Measurements from ENCODE around the gene DDC.

DNA sequence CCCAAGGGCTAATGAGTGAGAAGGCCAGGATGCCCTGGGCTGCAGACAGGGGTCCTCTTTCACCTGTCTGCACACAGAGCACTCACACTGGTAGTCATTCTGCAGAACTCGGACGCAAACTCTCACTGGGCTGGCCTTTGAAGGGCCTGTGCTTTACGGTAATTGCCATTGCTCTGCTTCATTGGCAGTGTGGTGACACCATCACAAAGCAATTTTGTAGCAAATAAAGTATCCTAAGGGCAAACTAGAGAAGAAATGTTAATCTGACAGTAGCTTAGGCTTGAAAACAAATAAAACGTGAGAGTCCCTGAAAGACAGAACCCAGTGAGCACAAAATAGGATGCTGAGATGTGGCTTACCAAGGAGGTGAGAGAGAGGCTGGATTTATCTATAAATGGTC, 84.4 kb downstream of the DDC start:
- TF ChIP-seq, protein P1, sequence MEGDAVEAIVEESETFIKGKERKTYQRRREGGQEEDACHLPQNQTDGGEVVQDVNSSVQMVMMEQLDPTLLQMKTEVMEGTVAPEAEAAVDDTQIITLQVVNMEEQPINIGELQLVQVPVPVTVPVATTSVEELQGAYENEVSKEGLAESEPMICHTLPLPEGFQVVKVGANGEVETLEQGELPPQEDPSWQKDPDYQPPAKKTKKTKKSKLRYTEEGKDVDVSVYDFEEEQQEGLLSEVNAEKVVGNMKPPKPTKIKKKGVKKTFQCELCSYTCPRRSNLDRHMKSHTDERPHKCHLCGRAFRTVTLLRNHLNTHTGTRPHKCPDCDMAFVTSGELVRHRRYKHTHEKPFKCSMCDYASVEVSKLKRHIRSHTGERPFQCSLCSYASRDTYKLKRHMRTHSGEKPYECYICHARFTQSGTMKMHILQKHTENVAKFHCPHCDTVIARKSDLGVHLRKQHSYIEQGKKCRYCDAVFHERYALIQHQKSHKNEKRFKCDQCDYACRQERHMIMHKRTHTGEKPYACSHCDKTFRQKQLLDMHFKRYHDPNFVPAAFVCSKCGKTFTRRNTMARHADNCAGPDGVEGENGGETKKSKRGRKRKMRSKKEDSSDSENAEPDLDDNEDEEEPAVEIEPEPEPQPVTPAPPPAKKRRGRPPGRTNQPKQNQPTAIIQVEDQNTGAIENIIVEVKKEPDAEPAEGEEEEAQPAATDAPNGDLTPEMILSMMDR (IDR thresholded peaks at IDR 0.05) = no peak
- TF ChIP-seq POLR2A (IDR thresholded peaks at IDR 0.05) = no peak
